HL-60/S4 treated with phorbol 12-myristate 13-acetate at 8.2 ng/mL for 4 days and 3 days (cell line): Measurements from ENCODE around the gene PAGR1.
"Not testable (repeated sequence)": the region's sequence is repeated elsewhere in the genome, so short reads cannot be mapped to it uniquely, and the experiment has no call there.

Source experiments
- in situ Hi-C: fragments of 300-500 bp; cut with MboI; formaldehyde crosslinking; loops from 2 replicates; pipeline ENCODE4 v1.15.0; 2022; ENCODE audit warnings: low sequenced_read_pairs

The PAGR1 gene

GRCh38 chr16:29862383-29862883 lies 46.5 kb downstream of the PAGR1 start:
- in situ Hi-C loops: no loop called here

- in situ Hi-C loops: no loop called here
Measured at GRCh38 chr16:29862884-29863668, 47.1 kb downstream of the PAGR1 start, which contains the start of gene CDIPT. CDIPT (minus strand) TSS chr16:29863226; CDS start chr16:29862857, 369 bp downstream.

GRCh38 chr16:29863669-29863984 lies 47.7 kb downstream of the PAGR1 start:
- in situ Hi-C loops: no loop called here

GRCh38 chr16:29864205-29864604 lies 48.3 kb downstream of the PAGR1 start:
- in situ Hi-C loops: no loop called here

GRCh38 chr16:29868396-29869009 lies 52.6 kb downstream of the PAGR1 start:
- in situ Hi-C loops: no loop called here

- in situ Hi-C loops: not testable (repeated sequence)
Measured at GRCh38 chr16:29869067-29869466, 53.1 kb downstream of the PAGR1 start.
